Skeletal muscle tissue (tissue), 5 donors: Measurements from ENCODE around the gene VPS29. TPM values are rescaled to one million over a fixed set of nuclear protein-coding genes. Genes with fewer than 3 reads are reported as not detected.

Experiments used
- H3K27ac ChIP-seq: one replicate; pipeline ENCODE4 v1.7.0; 2013; ENCODE audit warnings: mild to moderate bottlenecking, low read depth, low read length, inconsistent platforms
- H3K27me3 ChIP-seq, 3 donors: one replicate each; pipeline ENCODE4 v1.7.0; 2013; ENCODE audit warnings: low read length in 3 of 3; ENCODE audit not compliant: control insufficient read depth in 3 of 3, insufficient read depth in 3 of 3
- H3K36me3 ChIP-seq, 3 donors: one replicate each; pipeline ENCODE4 v1.7.0; 2013; ENCODE audit warnings: low read length in 3 of 3; ENCODE audit not compliant: control insufficient read depth in 3 of 3, insufficient read depth in 3 of 3
- H3K4me1 ChIP-seq, 3 donors: one replicate each; pipeline ENCODE4 v1.7.0; 2013; ENCODE audit warnings: low read length in 3 of 3, mild to moderate bottlenecking in 3 of 3; ENCODE audit not compliant: control insufficient read depth in 3 of 3, insufficient read depth in 3 of 3
- H3K4me3 ChIP-seq, 3 donors: one replicate each; pipeline ENCODE4 v1.7.0; 2013; ENCODE audit warnings: low read length in 3 of 3
- H3K9ac ChIP-seq, 3 donors: one replicate each; pipeline ENCODE4 v1.7.0; 2013; ENCODE audit warnings: low read length in 3 of 3, mild to moderate bottlenecking in 3 of 3, moderate library complexity in 2 of 3, low read depth in 1 of 3
- H3K9me3 ChIP-seq, 3 donors: one replicate each; pipeline ENCODE4 v1.7.0; 2013; ENCODE audit warnings: low read length in 3 of 3; ENCODE audit not compliant: control insufficient read depth in 3 of 3
- small RNA-seq: library from RNA; depleted of rRNA; stranded (forward); fragments of <200 nt; gene quantifications from one replicate; pipeline ENCODE3, GENCODE V24; 2014
- total RNA-seq: library from RNA; depleted of rRNA; stranded (reverse); fragments of >200 nt; gene quantifications from one replicate; pipeline ENCODE4 v1.2.3, GENCODE V29; 2014
- donor health status: Osteomylitis.

VPS29 gene
- total RNA-seq, 1 donor from 2014 or later = 73.1 TPM

DNA sequence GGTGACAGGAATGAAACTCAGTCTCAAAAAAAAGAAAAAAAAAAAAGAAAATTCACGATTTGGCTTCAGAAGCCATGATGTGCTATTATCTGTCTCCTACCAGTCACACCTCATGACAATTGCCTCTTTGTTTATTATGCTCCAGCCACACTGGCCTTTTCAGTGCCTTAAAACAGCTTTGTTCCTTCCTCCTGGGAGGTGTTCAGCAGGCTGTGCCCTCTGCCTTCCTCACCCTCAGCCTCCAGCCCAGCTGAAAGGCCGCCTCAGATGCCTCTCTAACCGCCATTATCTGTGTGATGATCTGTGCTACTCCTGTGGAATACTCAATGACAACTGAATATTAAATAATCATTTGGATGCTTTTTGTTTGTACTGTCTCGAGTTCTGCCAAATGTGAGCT is 43.2 kb downstream of the VPS29 start:
- Histone ChIP-seq H3K9ac (no peak overlapping the region), H3K27ac (no peak overlapping the region), H3K4me3 (no peak overlapping the region), H3K4me1 (peaks cover 3 to 5% (median 3%) of the 10 kb centered on the region in 3 donors), H3K27me3 (no peaks in the 10 kb centered on the region), H3K9me3 (no peaks in the 10 kb centered on the region), H3K36me3 (peaks cover 16 to 36% (median 28%) of the 10 kb centered on the region in 3 donors)

DNA sequence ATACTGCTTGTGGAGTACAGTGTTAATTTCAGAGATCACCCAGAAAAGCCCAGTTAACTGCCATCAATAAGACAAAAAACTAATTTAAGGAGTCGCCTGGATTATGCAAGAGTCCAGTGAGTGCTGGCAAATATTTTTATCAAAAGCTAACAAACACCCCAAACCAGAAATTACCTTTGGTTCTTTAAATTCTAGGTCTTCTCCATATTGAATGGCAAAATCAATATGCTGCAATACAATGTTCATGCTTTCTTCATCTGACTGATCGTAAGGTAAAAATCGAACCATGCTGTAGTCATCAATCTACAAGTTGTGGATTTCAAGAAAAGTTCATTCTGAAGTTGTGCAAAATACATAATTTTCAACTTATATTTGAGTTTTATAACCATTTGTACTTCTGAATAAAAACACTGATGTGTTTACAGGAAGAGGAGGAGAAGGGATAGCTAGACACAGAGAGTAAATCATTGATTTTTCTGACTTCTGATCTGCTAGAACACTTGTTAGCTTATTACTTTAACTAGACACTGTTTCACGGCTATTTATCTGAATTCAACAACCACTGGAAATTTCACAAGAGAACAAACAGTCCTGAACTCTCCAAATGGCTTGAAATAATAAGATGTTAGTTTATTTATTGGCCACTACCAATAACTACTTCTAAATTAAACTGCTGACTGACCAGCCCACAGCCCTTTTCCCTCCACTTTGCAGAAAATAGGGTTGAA is 48.2 kb downstream of the VPS29 start:
- Histone ChIP-seq H3K36me3 (peaks cover 12 to 23% (median 22%) of the 10 kb centered on the region in 3 donors), H3K4me1 (peaks cover 3 to 12% (median 5%) of the 10 kb centered on the region in 3 donors), H3K27ac (no peak overlapping the region), H3K4me3 (no peak overlapping the region), H3K9me3 (no peaks in the 10 kb centered on the region), H3K9ac (no peak overlapping the region), H3K27me3 (no peaks in the 10 kb centered on the region)

DNA sequence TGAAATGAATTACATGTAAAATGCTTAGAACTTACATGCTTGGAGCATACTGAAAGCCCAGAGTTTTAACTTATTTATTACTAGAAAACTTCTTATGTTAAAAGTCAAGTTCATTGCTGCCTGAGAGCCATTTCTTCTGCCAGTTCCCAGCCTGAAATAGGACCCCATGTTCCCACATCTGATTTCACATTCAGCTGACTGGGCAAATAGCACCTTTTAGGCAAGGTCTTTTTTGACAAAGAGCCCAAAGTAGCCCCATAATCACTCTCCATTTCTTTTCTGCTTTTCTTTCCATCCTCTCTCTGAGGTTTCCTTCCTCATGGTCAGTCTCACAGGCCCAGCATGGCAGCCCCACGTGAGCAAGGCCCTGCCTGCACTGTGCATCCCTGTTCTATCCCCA is 50.6 kb downstream of the VPS29 start:
- H3K4me3 ChIP-seq = no peak overlapping the region
- peaks cover 11 to 22% (median 14%) of the 10 kb centered on the region in 3 donors for H3K36me3 ChIP-seq
- no peaks in the 10 kb centered on the region for H3K27me3 ChIP-seq
- H3K27ac ChIP-seq = peak overlapping the region; percentile 19
- peak overlapping the region in 1 of 3 donors; percentile 20 for H3K9ac ChIP-seq
- H3K4me1 ChIP-seq = peaks cover 5 to 18% (median 10%) of the 10 kb centered on the region in 3 donors
- no peaks in the 10 kb centered on the region for H3K9me3 ChIP-seq

DNA sequence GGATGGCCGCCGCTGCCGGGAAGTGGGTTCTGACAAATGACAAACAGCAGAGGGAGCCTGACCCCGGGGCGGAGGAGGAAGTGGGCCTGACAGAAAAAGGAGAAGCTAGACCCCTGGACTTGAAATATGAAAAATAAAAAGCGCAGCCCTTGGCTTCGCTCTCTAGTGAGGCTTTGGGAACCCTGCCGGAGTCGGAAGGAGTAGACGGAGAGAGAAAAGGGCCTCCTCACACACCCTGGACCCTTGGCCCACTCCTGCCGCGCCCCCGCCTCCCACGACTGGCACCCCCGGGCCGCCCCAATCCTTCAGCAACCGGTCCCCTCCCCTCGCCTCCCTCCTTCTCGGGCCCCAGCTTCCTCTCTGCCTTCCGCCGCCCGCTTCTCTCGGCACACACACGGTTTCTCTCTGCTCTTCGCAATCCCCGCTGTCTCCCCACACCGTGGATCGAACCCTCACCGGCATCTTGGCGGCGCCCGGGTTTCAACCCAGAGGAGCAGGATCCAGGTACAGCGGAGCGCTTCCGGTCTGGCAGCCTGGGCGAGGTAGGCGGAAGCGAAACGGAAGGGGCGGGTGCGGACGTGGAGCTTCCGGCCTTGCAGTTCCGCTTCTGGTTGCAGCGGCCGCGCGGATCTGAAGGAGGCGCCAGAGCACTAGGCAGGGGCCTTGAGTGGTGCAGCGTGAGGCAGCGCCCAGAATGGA is 52.0 kb downstream of the VPS29 start, which contains the start of gene ARPC3:
Gene ARPC3, minus strand, starts transcription at position 539 of the 699 bp plus-strand sequence. Its CDS starts 77 bp downstream, at position 462.
- Histone ChIP-seq H3K27me3 (no peaks in the 10 kb centered on the region), H3K9ac (peak within 1 kb of the TSS; percentile 88 to 95 (median 94)), H3K27ac (peak within 1 kb of the TSS; percentile 95), H3K9me3 (no peaks in the 10 kb centered on the region), H3K4me1 (peaks cover 3 to 14% (median 7%) of the 10 kb centered on the region in 3 donors), H3K36me3 (peaks cover 8 to 23% (median 20%) of the 10 kb centered on the region in 3 donors), H3K4me3 (peak within 1 kb of the TSS; percentile 88 to 96 (median 95))

DNA sequence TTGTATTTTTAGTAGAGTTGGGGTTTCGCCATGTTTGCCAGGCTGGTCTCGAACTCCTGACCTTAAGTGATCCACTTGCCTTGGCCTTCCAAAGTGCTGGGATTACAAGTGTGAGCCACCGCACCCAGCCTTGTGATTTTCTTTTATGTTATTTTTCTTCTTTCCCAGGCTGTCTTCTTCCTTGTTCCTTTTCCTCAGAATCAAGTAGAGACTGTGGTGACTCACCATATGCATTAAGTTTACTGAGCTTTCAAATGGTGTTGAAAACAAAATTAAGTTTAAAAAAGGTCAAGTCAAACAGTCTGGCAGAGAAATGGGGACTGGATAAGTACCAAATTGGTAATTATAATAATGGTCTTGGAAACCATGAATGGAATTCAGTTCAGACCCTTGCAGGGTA is 57.5 kb downstream of the VPS29 start:
- H3K36me3 ChIP-seq = peaks cover 12 to 30% (median 26%) of the 10 kb centered on the region in 3 donors
- H3K27ac ChIP-seq = no peak overlapping the region
- H3K4me3 ChIP-seq = no peak overlapping the region
- no peak overlapping the region for H3K9ac ChIP-seq
- no peaks in the 10 kb centered on the region for H3K27me3 ChIP-seq
- H3K4me1 ChIP-seq = peaks cover 3 to 12% (median 7%) of the 10 kb centered on the region in 3 donors
- no peaks in the 10 kb centered on the region for H3K9me3 ChIP-seq

Small RNA genes lying within 50 kb of the gene (small RNA-seq; reads per million reads assigned to genes)
- not detected for gene RF00278

Other genes starting within 250 kb of the VPS29 start
- 515 TPM for gene ATP2A2, start 220.9 kb downstream of the VPS29 start, total RNA-seq
- 38.6 TPM for gene ANAPC7, start 98.4 kb downstream of the VPS29 start, total RNA-seq
- 99.2 TPM for gene ARPC3, start 51.8 kb downstream of the VPS29 start, total RNA-seq
- 21.4 TPM for gene GPN3, start 33.9 kb downstream of the VPS29 start, total RNA-seq
- 11.0 TPM for gene FAM216A, start 33.3 kb downstream of the VPS29 start, total RNA-seq
- 1.6 TPM for gene RAD9B, start 220 bp upstream of the VPS29 start, total RNA-seq
- gene PPTC7, start 81.2 kb upstream of the VPS29 start, total RNA-seq = 6.3 TPM
- gene TCTN1, start 112.0 kb upstream of the VPS29 start, total RNA-seq = 14.1 TPM
- gene HVCN1, start 187.0 kb upstream of the VPS29 start, total RNA-seq = 5.2 TPM
- 103 TPM for gene PPP1CC, start 240.8 kb upstream of the VPS29 start, total RNA-seq